ENCODE measurements around the gene CLK1. TPM values are rescaled to one million over a fixed set of nuclear protein-coding genes. Genes with fewer than 3 reads are reported as not detected.

Gene CLK1
- total RNA-seq, 1 experiment from 2014 or later = 46.6 TPM

DNA sequence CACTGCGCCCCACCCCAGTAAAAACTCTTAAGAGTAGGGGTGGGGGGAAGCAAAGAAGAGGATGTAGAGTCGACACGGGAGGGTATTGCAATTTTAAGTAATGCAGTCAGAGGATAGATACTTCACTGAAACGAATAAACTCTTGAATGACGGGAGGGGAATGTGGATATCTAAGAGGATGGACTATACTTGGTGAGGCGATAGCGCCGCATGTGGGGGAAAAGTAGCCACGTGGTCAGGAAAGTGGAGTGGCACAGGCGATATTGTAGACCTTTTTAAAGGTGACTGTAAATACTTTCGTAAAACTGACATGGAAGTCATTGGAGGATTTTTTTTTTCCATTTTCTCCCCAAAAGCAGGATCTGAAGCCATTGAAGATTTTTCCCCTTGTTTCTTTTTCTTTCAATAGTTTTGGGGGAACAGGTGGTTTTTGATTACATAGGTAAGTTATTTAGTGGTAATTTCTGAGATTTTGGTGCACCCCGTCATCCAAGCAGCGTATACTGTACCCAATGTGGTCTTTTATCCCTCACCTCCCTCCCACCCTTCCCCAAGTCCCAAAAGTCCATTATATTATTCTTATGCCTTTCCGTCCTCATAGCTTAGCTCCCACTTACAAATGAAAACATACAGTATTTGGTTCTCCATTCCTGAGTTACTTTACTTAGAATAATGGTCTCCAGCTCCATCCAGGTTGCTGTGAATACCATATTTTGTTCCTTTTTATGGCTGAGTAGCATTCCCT lies 13.8 kb downstream of the CLK1 start:
- no peak for TF ChIP-seq POLR2AphosphoS5 (IDR thresholded peaks at IDR 0.05; ENCODE audit: low read depth, low read length)
- TF ChIP-seq SIN3A (IDR thresholded peaks at IDR 0.05; ENCODE audit: borderline replicate concordance, insufficient read depth, low read depth, low read length) = no peak
- TF ChIP-seq, protein P1, sequence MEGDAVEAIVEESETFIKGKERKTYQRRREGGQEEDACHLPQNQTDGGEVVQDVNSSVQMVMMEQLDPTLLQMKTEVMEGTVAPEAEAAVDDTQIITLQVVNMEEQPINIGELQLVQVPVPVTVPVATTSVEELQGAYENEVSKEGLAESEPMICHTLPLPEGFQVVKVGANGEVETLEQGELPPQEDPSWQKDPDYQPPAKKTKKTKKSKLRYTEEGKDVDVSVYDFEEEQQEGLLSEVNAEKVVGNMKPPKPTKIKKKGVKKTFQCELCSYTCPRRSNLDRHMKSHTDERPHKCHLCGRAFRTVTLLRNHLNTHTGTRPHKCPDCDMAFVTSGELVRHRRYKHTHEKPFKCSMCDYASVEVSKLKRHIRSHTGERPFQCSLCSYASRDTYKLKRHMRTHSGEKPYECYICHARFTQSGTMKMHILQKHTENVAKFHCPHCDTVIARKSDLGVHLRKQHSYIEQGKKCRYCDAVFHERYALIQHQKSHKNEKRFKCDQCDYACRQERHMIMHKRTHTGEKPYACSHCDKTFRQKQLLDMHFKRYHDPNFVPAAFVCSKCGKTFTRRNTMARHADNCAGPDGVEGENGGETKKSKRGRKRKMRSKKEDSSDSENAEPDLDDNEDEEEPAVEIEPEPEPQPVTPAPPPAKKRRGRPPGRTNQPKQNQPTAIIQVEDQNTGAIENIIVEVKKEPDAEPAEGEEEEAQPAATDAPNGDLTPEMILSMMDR (IDR thresholded peaks at IDR 0.05) = no peak
- TF ChIP-seq TCF7L2 (IDR thresholded peaks at IDR 0.05; ENCODE audit: low read depth, low read length) = no peak
- TF ChIP-seq, protein P2, sequence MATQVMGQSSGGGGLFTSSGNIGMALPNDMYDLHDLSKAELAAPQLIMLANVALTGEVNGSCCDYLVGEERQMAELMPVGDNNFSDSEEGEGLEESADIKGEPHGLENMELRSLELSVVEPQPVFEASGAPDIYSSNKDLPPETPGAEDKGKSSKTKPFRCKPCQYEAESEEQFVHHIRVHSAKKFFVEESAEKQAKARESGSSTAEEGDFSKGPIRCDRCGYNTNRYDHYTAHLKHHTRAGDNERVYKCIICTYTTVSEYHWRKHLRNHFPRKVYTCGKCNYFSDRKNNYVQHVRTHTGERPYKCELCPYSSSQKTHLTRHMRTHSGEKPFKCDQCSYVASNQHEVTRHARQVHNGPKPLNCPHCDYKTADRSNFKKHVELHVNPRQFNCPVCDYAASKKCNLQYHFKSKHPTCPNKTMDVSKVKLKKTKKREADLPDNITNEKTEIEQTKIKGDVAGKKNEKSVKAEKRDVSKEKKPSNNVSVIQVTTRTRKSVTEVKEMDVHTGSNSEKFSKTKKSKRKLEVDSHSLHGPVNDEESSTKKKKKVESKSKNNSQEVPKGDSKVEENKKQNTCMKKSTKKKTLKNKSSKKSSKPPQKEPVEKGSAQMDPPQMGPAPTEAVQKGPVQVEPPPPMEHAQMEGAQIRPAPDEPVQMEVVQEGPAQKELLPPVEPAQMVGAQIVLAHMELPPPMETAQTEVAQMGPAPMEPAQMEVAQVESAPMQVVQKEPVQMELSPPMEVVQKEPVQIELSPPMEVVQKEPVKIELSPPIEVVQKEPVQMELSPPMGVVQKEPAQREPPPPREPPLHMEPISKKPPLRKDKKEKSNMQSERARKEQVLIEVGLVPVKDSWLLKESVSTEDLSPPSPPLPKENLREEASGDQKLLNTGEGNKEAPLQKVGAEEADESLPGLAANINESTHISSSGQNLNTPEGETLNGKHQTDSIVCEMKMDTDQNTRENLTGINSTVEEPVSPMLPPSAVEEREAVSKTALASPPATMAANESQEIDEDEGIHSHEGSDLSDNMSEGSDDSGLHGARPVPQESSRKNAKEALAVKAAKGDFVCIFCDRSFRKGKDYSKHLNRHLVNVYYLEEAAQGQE (IDR thresholded peaks at IDR 0.05; ENCODE audit: insufficient read depth in 1 of 2, low read depth in 2 of 2, low read length in 1 of 2) = no peak
- intact Hi-C loops (cut with micrococcal nuclease; ENCODE audit: unreplicated experiment) = no loop called here
- no peak for ATAC-seq
- Histone ChIP-seq H3K36me3 (ENCODE audit: control insufficient read depth, insufficient read depth, low read length) (peaks cover 28% of the 10 kb centered on the region), H3K4me1 (ENCODE audit: control insufficient read depth, insufficient read depth, low read length) (no peaks in the 10 kb centered on the region), H3K9me3 (ENCODE audit: control insufficient read depth, insufficient read depth, low read depth, low read length) (no peaks in the 10 kb centered on the region), H3K27me3 (ENCODE audit: control insufficient read depth, insufficient read depth, low read length) (no peaks in the 10 kb centered on the region), H3K4me3 (ENCODE audit: low read depth in 2 of 2, low read length in 2 of 2) (no peak overlapping the region), H3K27ac (ENCODE audit: low read length) (no peak overlapping the region)
- in situ Hi-C loops (cut with HindIII; ENCODE audit: low pct_unique_long_range_greater_than_20kb, low sequenced_read_pairs) = no loop called here
- BruUV-seq (replicated peaks) = no TSS peak
- POLR2A ChIA-PET = interaction anchor here (0.6 kb wide), 1 partner anchor 479 kb away, joined by 3 read pairs; no protein-coding TSS in a partner anchor
- no peak for DNase-seq (ENCODE audit: low read depth, low spot score)
- CTCF ChIA-PET = no interaction called here

DNA sequence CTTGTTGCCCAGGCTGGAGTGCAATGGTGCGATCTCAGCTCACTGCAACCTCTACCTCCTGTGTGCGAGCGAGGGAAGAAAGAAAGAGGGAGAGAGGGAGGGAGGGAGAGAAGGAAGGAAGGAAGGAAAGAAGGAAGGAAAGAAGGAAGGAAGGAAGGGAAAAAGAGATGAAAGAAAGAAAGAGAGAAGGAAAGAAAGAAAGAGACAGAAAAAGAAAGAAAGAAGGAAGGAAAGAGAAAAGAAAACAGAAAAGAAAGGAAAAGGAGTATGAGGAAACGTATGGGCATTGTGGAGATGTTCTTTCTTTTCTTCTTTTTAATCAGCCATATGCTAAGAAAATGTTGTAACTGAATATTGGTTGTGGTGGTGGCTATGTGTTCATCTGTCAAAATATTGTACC lies 16.5 kb downstream of the CLK1 start:
- no TSS peak for BruUV-seq (replicated peaks)
- intact Hi-C loops (cut with micrococcal nuclease; ENCODE audit: unreplicated experiment) (no loop called here), in situ Hi-C loops (cut with HindIII; ENCODE audit: low pct_unique_long_range_greater_than_20kb, low sequenced_read_pairs) (no loop called here)
- no peaks in the 10 kb centered on the region for H3K27me3 ChIP-seq (ENCODE audit: control insufficient read depth, insufficient read depth, low read length)
- H3K4me1 ChIP-seq (ENCODE audit: control insufficient read depth, insufficient read depth, low read length) = no peaks in the 10 kb centered on the region
- H3K36me3 ChIP-seq (ENCODE audit: control insufficient read depth, insufficient read depth, low read length) = peaks cover 9% of the 10 kb centered on the region
- ATAC-seq = no peak
- no peaks in the 10 kb centered on the region for H3K9me3 ChIP-seq (ENCODE audit: control insufficient read depth, insufficient read depth, low read depth, low read length)
- TF ChIP-seq, protein P2 (IDR thresholded peaks at IDR 0.05; ENCODE audit: insufficient read depth in 1 of 2, low read depth in 2 of 2, low read length in 1 of 2) = no peak
- TF ChIP-seq, protein P1 (IDR thresholded peaks at IDR 0.05) = no peak
- TF ChIP-seq POLR2AphosphoS5 (IDR thresholded peaks at IDR 0.05; ENCODE audit: low read depth, low read length) = no peak
- TF ChIP-seq TCF7L2 (IDR thresholded peaks at IDR 0.05; ENCODE audit: low read depth, low read length) = no peak
- no peak for TF ChIP-seq SIN3A (IDR thresholded peaks at IDR 0.05; ENCODE audit: borderline replicate concordance, insufficient read depth, low read depth, low read length)
- no peak for DNase-seq (ENCODE audit: low read depth, low spot score)
- H3K4me3 ChIP-seq (ENCODE audit: low read depth in 2 of 2, low read length in 2 of 2) = no peak overlapping the region
- CTCF ChIA-PET = no interaction called here
- POLR2A ChIA-PET = no interaction called here
- H3K27ac ChIP-seq (ENCODE audit: low read length) = no peak overlapping the region

All from Panc1 (cell line).